Measurements from ENCODE around the gene TMEM255A. TPM values are rescaled to one million over a fixed set of nuclear protein-coding genes. Genes with fewer than 3 reads are reported as not detected.

The TMEM255A gene
- total RNA-seq, 2 donors from 2014 or later: 0.52 TPM; not detected in 1

DNA sequence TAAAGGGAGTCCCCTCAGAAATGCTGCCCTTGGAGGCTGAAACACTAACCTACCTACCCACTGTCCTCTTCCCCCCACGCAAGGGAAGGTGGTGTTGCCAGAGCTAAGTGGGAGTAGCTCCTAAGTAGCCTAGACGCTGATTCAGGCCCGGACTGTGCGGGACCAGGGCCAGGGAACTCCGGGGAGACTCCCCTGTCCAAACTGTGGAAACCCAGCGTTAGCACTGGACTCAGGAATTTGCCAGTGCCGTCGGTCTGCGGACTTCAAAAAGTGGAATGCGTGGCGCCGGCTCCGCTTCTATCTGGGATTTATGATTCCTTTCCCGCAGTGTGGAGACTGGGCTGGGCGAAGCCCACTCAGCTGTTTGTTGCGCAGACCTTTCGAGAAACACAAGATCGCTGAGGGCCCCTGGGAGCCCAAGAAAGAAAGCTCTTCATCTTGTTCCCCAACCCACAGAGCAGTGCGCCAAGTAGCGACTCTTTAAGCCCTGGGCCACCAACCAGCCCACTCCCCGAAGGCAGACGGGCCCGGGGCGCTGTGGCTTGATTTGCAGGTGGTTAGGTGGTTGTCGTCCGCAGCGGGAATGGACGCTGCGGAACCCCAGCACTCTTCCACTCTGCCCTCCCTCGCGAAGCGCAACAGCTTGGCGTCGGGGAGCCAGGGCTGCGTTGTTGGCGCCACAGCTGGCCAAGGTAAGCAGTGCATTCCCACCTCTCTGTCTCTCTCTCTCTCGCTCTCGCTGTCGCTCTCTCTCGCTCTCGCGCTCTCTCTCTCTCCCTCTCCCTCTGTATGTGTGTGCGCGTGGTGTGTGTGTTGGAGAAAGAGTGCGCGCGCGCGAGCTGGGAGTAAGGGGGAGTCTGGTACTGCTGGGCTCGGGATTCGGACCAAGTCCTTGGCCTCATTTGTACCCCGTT lies 2.0 kb downstream of the TMEM255A start:
- Histone ChIP-seq H3K9me3 (no peaks in the 10 kb centered on the region), H3K27ac (no peak overlapping the region), H3K4me1 (peaks cover 21% of the 10 kb centered on the region), H3K27me3 (peaks cover 0 to 7% of the 10 kb centered on the region in 2 donors), H3K4me3 (no peak overlapping the region), H3K36me3 (replicated peaks in 1 of 2; ENCODE audit: insufficient read depth in 1 of 2, low read depth in 2 of 2) (no peaks in the 10 kb centered on the region)
- TF ChIP-seq, protein P1, sequence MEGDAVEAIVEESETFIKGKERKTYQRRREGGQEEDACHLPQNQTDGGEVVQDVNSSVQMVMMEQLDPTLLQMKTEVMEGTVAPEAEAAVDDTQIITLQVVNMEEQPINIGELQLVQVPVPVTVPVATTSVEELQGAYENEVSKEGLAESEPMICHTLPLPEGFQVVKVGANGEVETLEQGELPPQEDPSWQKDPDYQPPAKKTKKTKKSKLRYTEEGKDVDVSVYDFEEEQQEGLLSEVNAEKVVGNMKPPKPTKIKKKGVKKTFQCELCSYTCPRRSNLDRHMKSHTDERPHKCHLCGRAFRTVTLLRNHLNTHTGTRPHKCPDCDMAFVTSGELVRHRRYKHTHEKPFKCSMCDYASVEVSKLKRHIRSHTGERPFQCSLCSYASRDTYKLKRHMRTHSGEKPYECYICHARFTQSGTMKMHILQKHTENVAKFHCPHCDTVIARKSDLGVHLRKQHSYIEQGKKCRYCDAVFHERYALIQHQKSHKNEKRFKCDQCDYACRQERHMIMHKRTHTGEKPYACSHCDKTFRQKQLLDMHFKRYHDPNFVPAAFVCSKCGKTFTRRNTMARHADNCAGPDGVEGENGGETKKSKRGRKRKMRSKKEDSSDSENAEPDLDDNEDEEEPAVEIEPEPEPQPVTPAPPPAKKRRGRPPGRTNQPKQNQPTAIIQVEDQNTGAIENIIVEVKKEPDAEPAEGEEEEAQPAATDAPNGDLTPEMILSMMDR (IDR thresholded peaks at IDR 0.05): peak in 5 of 7 experiments; percentile 30 to 65 (median 49)
- no peak for TF ChIP-seq POLR2A (IDR thresholded peaks at IDR 0.05)
- DNase-seq (peak; percentile 52 to 73 (median 64)), ATAC-seq (peak; percentile 88)
- intact Hi-C loops (cut with DNase I): no loop called here
- WGBS, 2 donors: 0 to 4% methylated on average over 6 to 43 of the region's 52 CpGs

DNA sequence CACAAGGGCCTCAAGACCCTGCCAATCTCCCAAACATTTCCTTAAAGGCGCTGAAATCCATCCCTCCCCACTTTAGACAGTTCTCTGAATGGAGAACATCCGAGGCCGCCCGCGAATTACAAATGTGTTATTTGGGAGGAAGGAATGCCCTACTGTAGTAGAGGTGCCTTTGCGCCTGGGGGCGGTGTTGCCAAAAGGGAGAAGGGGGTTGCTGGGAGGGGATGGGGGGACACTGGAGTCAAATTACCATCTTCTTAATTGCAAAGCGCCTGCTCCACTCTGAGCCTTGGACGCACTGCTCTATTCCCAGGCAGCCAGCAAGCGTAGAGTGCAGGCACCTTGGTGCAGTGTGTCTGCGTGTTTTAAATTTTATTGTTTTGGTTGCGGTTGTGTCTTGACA lies 2.7 kb downstream of the TMEM255A start:
- Histone ChIP-seq H3K36me3 (replicated peaks in 1 of 2; ENCODE audit: insufficient read depth in 1 of 2, low read depth in 2 of 2) (no peaks in the 10 kb centered on the region), H3K27me3 (peaks cover 0 to 7% of the 10 kb centered on the region in 2 donors), H3K4me1 (peaks cover 21% of the 10 kb centered on the region), H3K27ac (no peak overlapping the region), H3K4me3 (no peak overlapping the region), H3K9me3 (no peaks in the 10 kb centered on the region)
- intact Hi-C loops (cut with DNase I): no loop called here
- no peak for ATAC-seq
- DNase-seq: no peak
- 23 to 26% methylated on average over 12 of the region's 12 CpGs for WGBS, 2 donors
- no peak for TF ChIP-seq POLR2A (IDR thresholded peaks at IDR 0.05)
- TF ChIP-seq, protein P1 (IDR thresholded peaks at IDR 0.05): no peak

DNA sequence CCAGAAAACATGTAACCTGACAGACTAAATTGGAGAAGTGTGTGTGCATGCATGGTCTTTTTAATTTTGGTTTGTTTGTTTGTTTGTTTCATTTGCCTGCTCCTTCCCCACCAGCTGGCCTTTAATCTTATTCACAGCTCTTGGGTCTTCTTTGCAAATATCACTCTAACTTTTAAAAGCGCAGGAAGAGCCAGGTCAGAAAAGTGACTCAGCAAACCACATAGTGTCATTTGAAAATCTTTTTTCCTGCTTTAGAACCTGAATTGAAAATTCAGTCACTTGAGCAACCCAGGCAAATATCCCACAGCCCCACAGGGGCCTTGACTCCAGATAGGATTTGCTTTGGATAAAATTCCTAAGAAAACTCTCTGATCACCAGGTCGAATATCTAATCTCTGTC lies 4.6 kb downstream of the TMEM255A start:
- Histone ChIP-seq H3K27ac (no peak overlapping the region), H3K27me3 (peaks cover 0 to 7% of the 10 kb centered on the region in 2 donors), H3K9me3 (no peaks in the 10 kb centered on the region), H3K4me3 (no peak overlapping the region), H3K36me3 (replicated peaks in 1 of 2; ENCODE audit: insufficient read depth in 1 of 2, low read depth in 2 of 2) (no peaks in the 10 kb centered on the region), H3K4me1 (peaks cover 21% of the 10 kb centered on the region)
- DNase-seq: no peak
- no peak for ATAC-seq
- 49 to 58% methylated on average over 2 of the region's 2 CpGs for WGBS, 2 donors
- TF ChIP-seq, protein P1 (IDR thresholded peaks at IDR 0.05): no peak
- TF ChIP-seq POLR2A (IDR thresholded peaks at IDR 0.05): no peak
- intact Hi-C loops (cut with DNase I): no loop called here

DNA sequence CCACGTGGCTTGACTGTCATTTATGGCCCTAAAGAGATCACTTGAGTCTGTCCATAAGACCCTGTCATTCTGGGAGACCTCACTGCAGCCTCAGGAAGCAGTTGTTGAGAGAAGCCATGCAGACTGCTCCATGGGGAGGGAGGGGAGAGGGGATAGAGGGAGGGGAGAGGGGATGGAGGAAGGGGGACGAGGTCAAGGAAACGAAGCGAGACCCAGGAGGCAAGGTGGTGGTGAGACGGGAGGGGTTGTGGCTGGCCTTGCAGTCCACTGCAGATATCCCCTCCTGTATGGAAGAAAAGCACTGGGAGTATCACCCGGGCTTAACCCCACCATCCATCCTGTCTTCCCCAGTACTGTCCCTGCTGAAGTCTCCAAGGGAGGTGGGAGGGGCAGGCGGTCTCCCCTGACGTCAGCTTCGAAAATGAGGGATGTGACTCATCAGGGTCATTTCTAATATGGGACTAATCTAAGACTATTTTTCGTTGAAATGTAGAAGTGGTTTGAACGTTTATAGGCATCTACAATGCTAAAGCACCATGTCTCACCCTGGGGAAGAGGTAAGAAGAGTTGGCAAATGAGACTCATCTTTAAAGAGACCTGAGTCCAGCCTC lies 5.6 kb downstream of the TMEM255A start:
- no peak for DNase-seq
- Histone ChIP-seq H3K27ac (no peak overlapping the region), H3K4me1 (peaks cover 15% of the 10 kb centered on the region), H3K36me3 (replicated peaks in 1 of 2; ENCODE audit: insufficient read depth in 1 of 2, low read depth in 2 of 2) (no peaks in the 10 kb centered on the region), H3K27me3 (peaks cover 0 to 7% of the 10 kb centered on the region in 2 donors), H3K4me3 (no peak overlapping the region), H3K9me3 (no peaks in the 10 kb centered on the region)
- no peak for ATAC-seq
- TF ChIP-seq POLR2A (IDR thresholded peaks at IDR 0.05): no peak
- TF ChIP-seq, protein P1 (IDR thresholded peaks at IDR 0.05): no peak
- 29 to 34% methylated on average over 10 of the region's 11 CpGs for WGBS, 2 donors
- intact Hi-C loops (cut with DNase I): no loop called here
